ENCODE results near the gene EIF4H. TPM values are rescaled to one million over a fixed set of nuclear protein-coding genes. Genes with fewer than 3 reads are reported as not detected.

Gene EIF4H
- total and polyA plus RNA-seq, 2 donors (not counting 1 experiment from before 2014, with no cell fraction given) = 127 to 199 TPM

DNA sequence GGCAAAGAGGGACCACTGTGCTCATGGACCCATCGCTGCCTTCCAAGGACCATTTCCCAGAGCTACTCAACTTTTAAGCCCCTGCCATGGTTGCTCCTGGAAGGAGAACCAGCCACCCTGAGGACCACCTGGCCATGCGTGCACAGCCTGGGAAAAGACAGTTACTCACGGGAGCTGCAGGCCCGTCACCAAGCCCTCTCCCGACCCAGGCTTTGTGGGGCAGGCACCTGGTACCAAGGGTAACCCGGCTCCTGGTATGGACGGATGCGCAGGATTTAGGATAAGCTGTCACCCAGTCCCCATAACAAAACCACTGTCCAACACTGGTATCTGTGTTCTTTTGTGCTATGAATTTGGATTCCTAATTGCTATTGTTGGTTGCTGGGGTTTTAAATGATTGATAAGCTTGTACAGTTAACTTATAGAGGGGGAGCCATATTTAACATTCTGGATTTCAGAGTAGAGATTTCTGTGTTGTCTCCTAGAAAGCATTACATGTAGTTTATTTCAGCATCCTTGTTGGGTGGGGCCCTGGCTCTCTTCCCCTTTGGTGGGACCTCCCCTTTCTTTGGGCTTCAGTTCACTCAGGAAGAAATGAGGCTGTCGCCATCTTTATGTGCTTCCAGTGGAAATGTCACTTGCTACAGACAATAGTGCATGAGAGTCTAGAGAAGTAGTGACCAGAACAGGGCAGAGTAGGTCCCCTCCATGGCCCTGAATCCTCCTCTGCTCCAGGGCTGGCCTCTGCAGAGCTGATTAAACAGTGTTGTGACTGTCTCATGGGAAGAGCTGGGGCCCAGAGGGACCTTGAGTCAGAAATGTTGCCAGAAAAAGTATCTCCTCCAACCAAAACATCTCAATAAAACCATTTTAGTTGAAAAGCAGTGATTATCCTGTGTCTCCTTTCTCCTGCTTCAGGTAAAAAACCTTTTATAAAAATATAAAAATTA lies 55.1 kb downstream of the EIF4H start:
- intact Hi-C loops (cut with micrococcal nuclease) = no loop called here
- peak overlapping the region; percentile 61 for H3K4me3 Mint-ChIP-seq
- no peak for ATAC-seq (ENCODE audit: low read depth)
- H3K27ac ChIP-seq (ENCODE audit: low read length in 2 of 2) = peak overlapping the region; percentile 83 to 92
- H3K27me3 ChIP-seq (replicated peaks in 1 of 4; ENCODE audit: control extremely low read depth in 1 of 4, control insufficient read depth in 3 of 4, insufficient read depth in 4 of 4, low read length in 3 of 4) = no peaks in the 10 kb centered on the region
- peaks cover 52 to 73% of the 10 kb centered on the region in 2 donors for H3K4me1 ChIP-seq (ENCODE audit: control insufficient read depth in 2 of 2, insufficient read depth in 2 of 2, low read length in 2 of 2)
- H3K9me3 Mint-ChIP-seq (ENCODE audit: insufficient read depth) = no peaks in the 10 kb centered on the region
- ChIA-PET POLR2A (interaction anchor here (0.5 to 4.0 kb wide), 7 partner anchors 12 to 41 kb away, joined by 3 to 19 read pairs (median 4); no protein-coding TSS in a partner anchor), CTCF (interaction anchor here (4.1 to 5.4 kb wide), 2 partner anchors 23 to 172 kb away, joined by 18 to 55 read pairs; no protein-coding TSS in a partner anchor)
- no peak overlapping the region for H2AFZ ChIP-seq (ENCODE audit: insufficient read depth, low read depth, low read length, poor library complexity, severe bottlenecking)
- H3K36me3 ChIP-seq (replicated peaks in 1 of 2; ENCODE audit: control extremely low read depth in 1 of 2, control insufficient read depth in 1 of 2, extremely low read depth in 1 of 2, insufficient read depth in 2 of 2, low read length in 1 of 2) = peaks cover 3 to 50% of the 10 kb centered on the region in 2 experiments
- no peak overlapping the region for H3K4me3 ChIP-seq (ENCODE audit: control extremely low read depth in 1 of 5, extremely low read depth in 1 of 5, insufficient read depth in 1 of 5, low read depth in 2 of 5, low read length in 4 of 5)
- no peak for DNase-seq
- peak overlapping the region; percentile 91 for H3K27ac Mint-ChIP-seq
- no peak overlapping the region for H3K9ac ChIP-seq (ENCODE audit: low read length)
- peaks cover 0 to 8% (median 0%) of the 10 kb centered on the region in 3 donors for H3K9me3 ChIP-seq (ENCODE audit: control extremely low read depth in 1 of 3, control insufficient read depth in 2 of 3, insufficient read depth in 1 of 3, low read length in 2 of 3)
- peaks cover 53% of the 10 kb centered on the region for H3K4me1 Mint-ChIP-seq
- peaks cover 12% of the 10 kb centered on the region for H4K20me1 ChIP-seq (ENCODE audit: control insufficient read depth, insufficient read depth, low read length, poor library complexity, severe bottlenecking)
- TF ChIP-seq, protein P1, sequence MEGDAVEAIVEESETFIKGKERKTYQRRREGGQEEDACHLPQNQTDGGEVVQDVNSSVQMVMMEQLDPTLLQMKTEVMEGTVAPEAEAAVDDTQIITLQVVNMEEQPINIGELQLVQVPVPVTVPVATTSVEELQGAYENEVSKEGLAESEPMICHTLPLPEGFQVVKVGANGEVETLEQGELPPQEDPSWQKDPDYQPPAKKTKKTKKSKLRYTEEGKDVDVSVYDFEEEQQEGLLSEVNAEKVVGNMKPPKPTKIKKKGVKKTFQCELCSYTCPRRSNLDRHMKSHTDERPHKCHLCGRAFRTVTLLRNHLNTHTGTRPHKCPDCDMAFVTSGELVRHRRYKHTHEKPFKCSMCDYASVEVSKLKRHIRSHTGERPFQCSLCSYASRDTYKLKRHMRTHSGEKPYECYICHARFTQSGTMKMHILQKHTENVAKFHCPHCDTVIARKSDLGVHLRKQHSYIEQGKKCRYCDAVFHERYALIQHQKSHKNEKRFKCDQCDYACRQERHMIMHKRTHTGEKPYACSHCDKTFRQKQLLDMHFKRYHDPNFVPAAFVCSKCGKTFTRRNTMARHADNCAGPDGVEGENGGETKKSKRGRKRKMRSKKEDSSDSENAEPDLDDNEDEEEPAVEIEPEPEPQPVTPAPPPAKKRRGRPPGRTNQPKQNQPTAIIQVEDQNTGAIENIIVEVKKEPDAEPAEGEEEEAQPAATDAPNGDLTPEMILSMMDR (IDR thresholded peaks at IDR 0.05) = no peak
- no peak for TF ChIP-seq EZH2 (IDR thresholded peaks at IDR 0.05; ENCODE audit: borderline replicate concordance, insufficient read depth, low read depth, low read length, poor library complexity, severe bottlenecking)
- H3K27me3 Mint-ChIP-seq = no peaks in the 10 kb centered on the region
- 79% methylated on average over 6 of the region's 9 CpGs for WGBS (ENCODE audit: insufficient coverage)
- peaks cover 6% of the 10 kb centered on the region for H3K79me2 ChIP-seq (ENCODE audit: control insufficient read depth, insufficient read depth, low read length)
- H3K4me2 ChIP-seq (replicated peaks; ENCODE audit: low read depth, low read length, poor library complexity, severe bottlenecking) = peak overlapping the region; percentile 48

Data from B cell (primary cell).